Measurements from ENCODE around the gene CDCA5.

Gene CDCA5

DNA sequence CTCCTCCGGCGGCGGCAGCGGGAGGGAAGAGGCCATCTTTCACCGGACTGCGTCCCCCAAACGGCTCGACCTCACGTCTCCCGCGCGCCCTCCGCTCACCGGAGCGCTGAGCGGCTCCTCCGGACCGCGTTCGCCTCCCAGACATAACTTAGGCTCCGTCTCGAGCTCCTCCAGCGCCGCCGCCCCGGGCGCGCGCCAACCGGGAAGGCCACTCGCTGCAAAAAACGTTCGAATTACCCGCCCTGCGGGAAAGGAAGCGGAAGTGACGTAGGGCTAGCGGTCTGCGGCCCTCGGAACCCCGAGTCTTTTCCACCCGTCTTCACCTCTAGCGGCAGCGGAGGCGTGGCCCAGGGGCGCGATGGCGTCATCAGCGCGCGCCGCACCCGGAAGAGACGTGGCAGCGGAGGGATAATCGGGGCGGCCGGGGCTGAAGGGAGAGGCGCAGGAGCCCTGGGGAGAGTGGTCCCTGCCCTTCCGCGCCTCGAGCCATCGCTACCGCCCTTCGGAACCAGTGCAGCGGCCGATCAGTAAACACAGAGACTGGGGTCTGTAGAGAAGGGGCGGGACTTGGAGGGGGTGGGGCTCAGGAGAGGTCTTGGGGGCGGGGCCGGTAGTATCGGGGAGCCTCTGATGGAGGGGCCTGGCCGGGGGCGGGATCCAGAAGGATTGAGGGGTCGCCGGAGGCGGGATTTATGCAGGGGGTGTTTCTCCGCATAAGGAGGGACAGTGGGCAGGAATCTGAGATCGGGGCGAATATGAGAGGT lies at the start of gene CDCA5, which contains the start of gene ZFPL1:
CDCA5 (minus strand) TSS at position 207 of the 764 bp plus-strand sequence; CDS start at position 145, 62 bp downstream.
ZFPL1 (plus strand) TSS at position 389 of the 764 bp plus-strand sequence. CDS start 477 bp downstream, outside the sequence.
- peak within 1 kb of the TSS; percentile 81 to 91 for H3K4me3 ChIP-seq (replicated peaks in 1 of 2; ENCODE audit: low read depth in 2 of 2, low read length in 2 of 2)
- TF ChIP-seq, protein P1, sequence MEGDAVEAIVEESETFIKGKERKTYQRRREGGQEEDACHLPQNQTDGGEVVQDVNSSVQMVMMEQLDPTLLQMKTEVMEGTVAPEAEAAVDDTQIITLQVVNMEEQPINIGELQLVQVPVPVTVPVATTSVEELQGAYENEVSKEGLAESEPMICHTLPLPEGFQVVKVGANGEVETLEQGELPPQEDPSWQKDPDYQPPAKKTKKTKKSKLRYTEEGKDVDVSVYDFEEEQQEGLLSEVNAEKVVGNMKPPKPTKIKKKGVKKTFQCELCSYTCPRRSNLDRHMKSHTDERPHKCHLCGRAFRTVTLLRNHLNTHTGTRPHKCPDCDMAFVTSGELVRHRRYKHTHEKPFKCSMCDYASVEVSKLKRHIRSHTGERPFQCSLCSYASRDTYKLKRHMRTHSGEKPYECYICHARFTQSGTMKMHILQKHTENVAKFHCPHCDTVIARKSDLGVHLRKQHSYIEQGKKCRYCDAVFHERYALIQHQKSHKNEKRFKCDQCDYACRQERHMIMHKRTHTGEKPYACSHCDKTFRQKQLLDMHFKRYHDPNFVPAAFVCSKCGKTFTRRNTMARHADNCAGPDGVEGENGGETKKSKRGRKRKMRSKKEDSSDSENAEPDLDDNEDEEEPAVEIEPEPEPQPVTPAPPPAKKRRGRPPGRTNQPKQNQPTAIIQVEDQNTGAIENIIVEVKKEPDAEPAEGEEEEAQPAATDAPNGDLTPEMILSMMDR (IDR thresholded peaks at IDR 0.05; ENCODE audit: low read depth, low read length), result no peak
- peak; percentile 96 to 97 for DNase-seq (ENCODE audit: low read depth in 2 of 2)

DNA sequence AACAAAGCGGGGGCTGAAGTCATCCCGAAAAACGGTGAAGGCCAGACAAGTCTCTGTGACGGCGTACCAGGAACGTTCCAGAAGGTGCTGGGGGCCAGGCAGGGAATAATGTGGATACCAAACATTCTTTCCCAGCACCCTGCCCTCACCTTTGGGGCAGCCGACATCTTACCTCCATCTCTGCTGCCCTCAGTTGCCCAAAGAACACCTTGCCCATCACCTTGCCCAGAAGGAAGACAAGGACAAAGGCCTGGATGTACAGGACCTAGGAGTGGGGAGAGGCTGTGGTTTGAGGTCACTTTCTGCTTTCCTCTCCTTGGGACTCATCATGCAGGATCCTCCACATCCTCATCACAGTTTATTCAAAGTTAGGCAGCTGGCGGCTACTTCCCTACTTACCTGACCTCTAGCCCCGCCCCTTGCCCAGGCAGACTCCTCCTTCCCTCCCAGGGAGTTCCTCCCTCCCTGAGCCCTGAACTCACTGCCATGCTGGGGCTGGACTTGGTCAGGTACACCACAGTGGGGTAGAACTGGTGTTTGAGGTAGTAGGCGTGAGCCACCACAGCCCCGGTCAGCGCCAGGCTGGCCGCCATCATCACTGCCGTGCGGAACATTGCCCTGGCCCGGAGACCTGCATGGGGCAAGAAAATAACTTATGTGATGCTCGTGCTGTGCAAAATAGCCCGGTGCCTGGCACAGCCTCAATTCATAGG lies 49.3 kb upstream of the CDCA5 start:
- H3K4me3 ChIP-seq (replicated peaks in 1 of 2; ENCODE audit: low read depth in 2 of 2, low read length in 2 of 2), result peak overlapping the region; percentile 95 to 98
- TF ChIP-seq, protein P1 (IDR thresholded peaks at IDR 0.05; ENCODE audit: low read depth, low read length), result no peak
- no peak for DNase-seq (ENCODE audit: low read depth in 2 of 2)

GRCh38 chr11:65132238-65132987 lies 48.6 kb upstream of the CDCA5 start:
- DNase-seq (ENCODE audit: low read depth in 2 of 2), result no peak
- peak overlapping the region in 1 of 2 donors; percentile 95 for H3K4me3 ChIP-seq (replicated peaks in 1 of 2; ENCODE audit: low read depth in 2 of 2, low read length in 2 of 2)
- TF ChIP-seq, protein P1 (IDR thresholded peaks at IDR 0.05; ENCODE audit: low read depth, low read length), result no peak

- DNase-seq (ENCODE audit: low read depth in 2 of 2), result no peak
- no peak overlapping the region for H3K4me3 ChIP-seq (replicated peaks in 1 of 2; ENCODE audit: low read depth in 2 of 2, low read length in 2 of 2)
- TF ChIP-seq, protein P1 (IDR thresholded peaks at IDR 0.05; ENCODE audit: low read depth, low read length), result no peak
Observed at GRCh38 chr11:65131895-65132237, 48.0 kb upstream of the CDCA5 start.

GRCh38 chr11:65131417-65131776 lies 47.6 kb upstream of the CDCA5 start:
- DNase-seq (ENCODE audit: low read depth in 2 of 2), result no peak
- TF ChIP-seq, protein P1 (IDR thresholded peaks at IDR 0.05; ENCODE audit: low read depth, low read length), result no peak
- H3K4me3 ChIP-seq (replicated peaks in 1 of 2; ENCODE audit: low read depth in 2 of 2, low read length in 2 of 2), result no peak overlapping the region

DNA sequence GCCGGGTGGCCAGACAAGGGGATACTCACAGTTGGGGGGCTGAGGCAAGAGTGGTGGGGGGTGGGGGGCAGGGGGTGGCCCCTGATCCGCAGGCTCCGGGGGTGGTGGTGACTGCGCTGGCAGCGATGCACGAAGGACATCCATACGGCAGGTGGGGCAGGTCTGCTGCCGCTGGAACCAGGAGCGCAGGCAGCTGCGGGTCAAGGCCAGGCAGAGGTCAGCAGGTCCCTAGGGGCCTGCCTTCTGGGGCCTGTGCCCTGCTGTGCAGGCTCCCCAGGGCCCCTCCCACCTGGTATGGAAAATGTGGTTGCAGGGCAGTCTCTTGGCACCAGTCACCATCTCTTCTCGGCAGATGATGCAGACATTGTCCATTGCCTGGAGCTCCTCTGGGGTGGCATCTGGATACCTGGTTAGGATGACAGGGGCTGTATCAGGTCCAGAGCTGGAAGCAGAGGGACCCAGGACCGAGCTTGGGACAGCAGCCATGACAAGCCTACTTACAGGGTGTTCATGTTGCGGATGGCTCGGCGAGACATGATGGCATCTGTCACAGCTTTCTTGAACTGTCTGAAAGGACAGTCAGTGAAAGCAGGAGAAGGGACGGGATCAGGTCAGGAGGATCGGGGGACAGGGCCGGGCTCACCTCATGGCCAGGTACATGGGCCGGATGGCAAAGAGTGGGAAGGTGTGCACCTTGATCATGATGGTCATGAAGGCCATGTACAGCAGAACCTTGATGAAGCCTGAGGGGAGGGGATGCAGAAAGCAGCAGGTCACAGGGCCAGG lies 47.0 kb upstream of the CDCA5 start:
- DNase-seq (ENCODE audit: low read depth in 2 of 2), result no peak
- TF ChIP-seq, protein P1 (IDR thresholded peaks at IDR 0.05; ENCODE audit: low read depth, low read length), result no peak
- no peak overlapping the region for H3K4me3 ChIP-seq (replicated peaks in 1 of 2; ENCODE audit: low read depth in 2 of 2, low read length in 2 of 2)
